Thoracic aorta (tissue), 2 donors: Measurements from ENCODE around the gene BRSK1. TPM values are rescaled to one million over a fixed set of nuclear protein-coding genes. Genes with fewer than 3 reads are reported as not detected.

ENCODE experiments used
- ATAC-seq: fragments of 150-250 bp; one replicate; pipeline ENCODE4 v1.8.0; 2017; ENCODE audit warnings: low read depth; ENCODE audit not compliant: insufficient number of reproducible peaks, low FRiP score
- DNase-seq: peaks from one replicate; pipeline ENCODE4 v3.0.0-alpha.2; 2020; ENCODE audit warnings: low spot score
- H3K27ac ChIP-seq, 2 donors: fragments of 200-600 bp; sonication (generic); 1 replicate in 1 of 2; 2 replicates in 1 of 2; pipeline ENCODE4 v1.5.1; 2016; ENCODE audit warnings: mild to moderate bottlenecking in 2 of 2, moderate library complexity in 2 of 2
- H3K27me3 ChIP-seq: fragments of 200-600 bp; sonication (generic); replicated peaks from 2 replicates; pipeline ENCODE4 v1.6.0; 2016; ENCODE audit warnings: mild to moderate bottlenecking; ENCODE audit not compliant: insufficient read depth
- H3K36me3 ChIP-seq: fragments of 200-600 bp; sonication (generic); one replicate; pipeline ENCODE4 v1.5.1; 2016
- H3K4me1 ChIP-seq, 2 donors: fragments of 200-600 bp; sonication (generic); 1 replicate in 1 of 2; 2 replicates in 1 of 2; pipeline versions ENCODE4 v1.5.1 to v1.6.0; 2016; ENCODE audit warnings: low read depth in 2 of 2, mild to moderate bottlenecking in 1 of 2; ENCODE audit not compliant: control insufficient read depth in 1 of 2
- H3K4me3 ChIP-seq: fragments of 200-600 bp; sonication (generic); 2 replicates; pipeline ENCODE4 v1.5.1; 2016; ENCODE audit warnings: mild to moderate bottlenecking
- H3K9me3 ChIP-seq: fragments of 200-600 bp; sonication (generic); 2 replicates; pipeline ENCODE4 v1.5.1; 2016
- total RNA-seq, 2 donors: library from RNA; depleted of rRNA; stranded (reverse); fragments of >200 nt; gene quantifications; one replicate each; pipeline versions ENCODE4 v1.1.0 to v1.2.3, GENCODE V29; 2016
- TF ChIP-seq, protein P1 (sequence below): fragments of 200-600 bp; sonication (generic); IDR thresholded peaks from one replicate; pipeline ENCODE4 v1.5.1; 2019; ENCODE audit warnings: antibody characterized with exemption

BRSK1 gene
- total RNA-seq, 2 donors from 2014 or later = 10.8 to 16.7 TPM

DNA sequence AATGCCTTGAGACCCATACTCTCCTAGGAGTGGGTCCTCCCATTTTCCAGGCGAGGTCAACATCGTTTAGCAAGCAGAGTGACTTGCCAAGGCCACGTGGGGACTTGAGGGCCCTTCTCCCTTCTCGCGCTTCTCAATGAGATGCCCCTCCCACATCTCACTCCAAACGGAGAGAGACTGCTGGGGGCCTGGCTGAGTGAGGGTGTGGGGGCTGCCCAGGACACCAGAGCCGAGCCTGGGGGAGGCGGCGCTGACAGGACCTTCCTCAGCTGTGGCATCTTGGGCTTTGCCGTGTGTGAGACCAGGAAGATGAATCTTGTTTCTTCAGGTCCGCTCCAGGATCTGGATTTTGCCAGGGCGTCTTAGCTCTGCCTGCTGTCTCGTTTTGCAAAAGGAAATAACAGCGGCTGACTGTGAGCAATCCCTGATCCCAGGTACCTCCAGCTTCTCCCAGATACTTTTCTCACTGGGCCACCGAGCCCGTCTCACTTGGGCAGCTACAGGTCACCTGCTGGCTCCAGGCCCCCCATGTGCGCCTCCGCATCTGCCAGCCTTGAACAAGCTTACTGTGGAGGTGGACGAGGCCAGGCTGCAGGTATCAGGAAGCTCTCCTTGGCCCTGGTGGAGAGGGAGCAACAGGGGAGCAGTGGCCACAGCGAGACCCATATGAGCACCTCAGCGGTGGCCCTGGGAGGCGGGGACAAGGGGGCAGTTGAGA, 64.7 kb downstream of the BRSK1 start:
- Histone ChIP-seq H3K27ac (no peak overlapping the region), H3K27me3 (peaks cover 6% of the 10 kb centered on the region), H3K4me3 (no peak overlapping the region), H3K36me3 (peaks cover 5% of the 10 kb centered on the region), H3K9me3 (no peaks in the 10 kb centered on the region), H3K4me1 (peaks cover 3% of the 10 kb centered on the region in 2 donors)
- no peak for ATAC-seq
- no peak for DNase-seq
- TF ChIP-seq, protein P1, sequence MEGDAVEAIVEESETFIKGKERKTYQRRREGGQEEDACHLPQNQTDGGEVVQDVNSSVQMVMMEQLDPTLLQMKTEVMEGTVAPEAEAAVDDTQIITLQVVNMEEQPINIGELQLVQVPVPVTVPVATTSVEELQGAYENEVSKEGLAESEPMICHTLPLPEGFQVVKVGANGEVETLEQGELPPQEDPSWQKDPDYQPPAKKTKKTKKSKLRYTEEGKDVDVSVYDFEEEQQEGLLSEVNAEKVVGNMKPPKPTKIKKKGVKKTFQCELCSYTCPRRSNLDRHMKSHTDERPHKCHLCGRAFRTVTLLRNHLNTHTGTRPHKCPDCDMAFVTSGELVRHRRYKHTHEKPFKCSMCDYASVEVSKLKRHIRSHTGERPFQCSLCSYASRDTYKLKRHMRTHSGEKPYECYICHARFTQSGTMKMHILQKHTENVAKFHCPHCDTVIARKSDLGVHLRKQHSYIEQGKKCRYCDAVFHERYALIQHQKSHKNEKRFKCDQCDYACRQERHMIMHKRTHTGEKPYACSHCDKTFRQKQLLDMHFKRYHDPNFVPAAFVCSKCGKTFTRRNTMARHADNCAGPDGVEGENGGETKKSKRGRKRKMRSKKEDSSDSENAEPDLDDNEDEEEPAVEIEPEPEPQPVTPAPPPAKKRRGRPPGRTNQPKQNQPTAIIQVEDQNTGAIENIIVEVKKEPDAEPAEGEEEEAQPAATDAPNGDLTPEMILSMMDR = no peak

DNA sequence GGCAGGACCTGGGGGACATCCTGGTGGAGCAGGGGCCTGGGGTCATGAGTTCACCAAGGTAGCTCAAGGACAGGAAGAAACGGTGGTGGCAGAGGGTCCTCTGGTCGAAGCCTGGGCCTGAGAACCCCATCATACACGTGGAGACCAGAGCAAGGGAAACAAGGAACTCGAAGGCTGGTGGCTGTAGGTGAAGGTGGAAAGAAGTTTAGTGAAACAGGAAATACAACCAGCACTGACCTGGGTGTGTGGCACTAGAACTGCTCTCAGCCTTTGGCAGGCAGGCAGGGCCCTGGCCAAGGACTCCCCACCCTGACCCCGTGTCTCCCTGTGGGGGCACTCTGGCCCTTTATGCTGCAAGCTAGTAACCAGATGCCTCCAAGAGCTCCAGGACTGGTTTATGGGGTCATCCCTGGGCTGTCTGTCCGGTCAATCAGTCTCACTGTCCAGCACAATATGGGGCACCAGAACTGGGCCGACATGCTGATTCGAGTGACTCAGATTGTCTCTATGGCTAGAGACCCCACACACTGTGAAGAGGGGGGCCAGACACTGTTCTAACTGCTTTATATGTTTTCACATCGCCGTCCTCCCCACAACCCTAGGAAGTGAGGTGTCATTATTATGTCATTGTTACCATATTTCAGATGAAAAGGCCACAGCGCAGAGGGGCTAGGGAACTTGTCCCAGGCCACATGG, 67.0 kb downstream of the BRSK1 start:
- Histone ChIP-seq H3K4me1 (peaks cover 4 to 12% of the 10 kb centered on the region in 2 donors), H3K36me3 (no peaks in the 10 kb centered on the region), H3K27me3 (peaks cover 6% of the 10 kb centered on the region), H3K9me3 (no peaks in the 10 kb centered on the region), H3K27ac (no peak overlapping the region), H3K4me3 (no peak overlapping the region)
- DNase-seq (no peak), ATAC-seq (no peak)
- TF ChIP-seq, protein P1 = no peak

DNA sequence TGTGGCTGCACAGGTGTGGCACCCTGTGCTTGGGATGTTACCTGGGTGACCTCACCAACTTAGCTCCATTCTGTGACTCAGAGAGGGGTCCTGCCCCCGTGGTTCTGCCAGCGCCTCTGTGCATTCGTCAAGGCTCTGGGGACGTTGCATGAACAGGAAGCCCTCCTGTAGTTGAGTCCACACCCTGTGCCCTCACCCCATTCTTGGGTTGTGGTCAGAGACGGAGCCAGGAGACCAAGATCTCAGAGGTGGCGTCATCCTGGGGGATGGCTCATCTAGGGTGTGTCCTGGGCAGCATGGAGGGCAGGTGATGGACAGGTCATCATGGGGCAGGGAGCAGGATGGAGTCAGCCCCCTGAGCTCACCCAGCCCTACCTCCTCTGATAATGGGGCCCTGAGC, 68.2 kb downstream of the BRSK1 start:
- Histone ChIP-seq H3K27me3 (peaks cover 6% of the 10 kb centered on the region), H3K4me1 (peaks cover 4 to 12% of the 10 kb centered on the region in 2 donors), H3K4me3 (no peak overlapping the region), H3K27ac (no peak overlapping the region), H3K9me3 (no peaks in the 10 kb centered on the region), H3K36me3 (no peaks in the 10 kb centered on the region)
- no peak for ATAC-seq
- DNase-seq = no peak
- TF ChIP-seq, protein P1 = no peak

DNA sequence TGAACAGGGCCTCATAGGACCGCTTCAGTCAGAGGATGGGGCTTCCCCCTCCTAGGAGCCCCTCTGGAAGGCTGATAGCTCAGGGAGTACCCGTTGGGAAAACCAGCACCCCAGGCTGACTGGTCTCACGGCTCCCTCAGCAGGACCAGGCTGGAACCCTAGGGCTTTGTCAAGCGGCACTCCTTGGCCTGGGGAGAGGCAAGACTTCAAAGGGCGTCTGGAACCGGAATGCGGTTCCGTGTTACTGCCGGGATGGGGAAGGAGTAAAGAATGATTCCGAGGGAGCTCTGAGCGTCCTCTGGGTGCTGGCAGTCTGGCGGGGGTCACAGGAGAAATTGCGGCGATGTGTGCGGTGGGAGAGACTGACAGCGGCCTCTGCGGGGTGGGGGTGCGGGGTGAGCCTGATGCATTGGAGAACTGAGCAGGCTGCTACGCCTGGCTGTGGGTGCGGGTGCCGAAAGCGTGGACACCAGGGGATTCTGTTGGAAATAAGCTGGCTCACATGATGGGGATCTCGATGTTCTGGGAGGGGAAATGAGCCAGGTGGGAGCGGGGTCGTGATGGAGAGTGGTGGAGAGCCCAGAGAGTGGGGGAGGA, 68.8 kb downstream of the BRSK1 start:
- ATAC-seq (no peak), DNase-seq (no peak)
- no peak overlapping the region for H3K4me3 ChIP-seq
- peaks cover 6% of the 10 kb centered on the region for H3K27me3 ChIP-seq
- no peak overlapping the region for H3K27ac ChIP-seq
- no peaks in the 10 kb centered on the region for H3K9me3 ChIP-seq
- H3K4me1 ChIP-seq = peaks cover 4 to 12% of the 10 kb centered on the region in 2 donors
- H3K36me3 ChIP-seq = no peaks in the 10 kb centered on the region
- TF ChIP-seq, protein P1 = no peak

DNA sequence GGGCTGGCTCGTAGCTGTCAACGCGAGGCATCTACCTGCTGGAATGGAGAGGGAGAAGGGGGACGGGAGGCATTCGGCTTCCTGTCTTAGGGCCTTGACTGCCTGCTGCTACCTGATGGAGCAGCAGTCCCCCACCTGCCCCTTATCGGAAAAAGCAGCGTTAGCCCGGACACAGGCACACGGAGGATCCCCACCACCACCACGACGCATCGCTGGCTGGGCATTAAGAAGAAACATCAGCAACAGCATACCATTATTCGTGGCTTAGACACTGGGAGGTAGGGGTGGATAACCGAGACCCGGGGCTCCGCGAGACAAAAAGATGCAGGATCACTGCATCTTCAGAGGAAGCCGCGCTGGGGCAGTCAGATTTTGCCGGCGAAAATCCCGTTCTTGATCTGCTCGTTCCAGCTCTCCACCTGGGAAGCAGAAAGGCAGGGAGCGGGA, 69.6 kb downstream of the BRSK1 start:
- Histone ChIP-seq H3K27ac (no peak overlapping the region), H3K4me3 (peak overlapping the region; percentile 54), H3K4me1 (peaks cover 4 to 12% of the 10 kb centered on the region in 2 donors), H3K27me3 (peaks cover 6% of the 10 kb centered on the region), H3K9me3 (no peaks in the 10 kb centered on the region), H3K36me3 (no peaks in the 10 kb centered on the region)
- ATAC-seq (no peak), DNase-seq (no peak)
- TF ChIP-seq, protein P1 = no peak
